GM23338 (cell line): Measurements from ENCODE around the gene TMEM273. TPM values are rescaled to one million over a fixed set of nuclear protein-coding genes. Genes with fewer than 3 reads are reported as not detected.

ENCODE experiments used
- ATAC-seq: fragments of 200-7000 bp; cut with Tn5 transposase; 3 replicates; pipeline ENCODE4 v1.9.1; 2020
- DNase-seq: peaks from one replicate; pipeline ENCODE4 v3.0.0-alpha.2; 2015; ENCODE audit warnings: low spot score
- H2AFZ ChIP-seq: fragments of 200-600 bp; sonication (generic); 2 replicates; pipeline ENCODE4 v1.8.0; 2016; ENCODE audit warnings: antibody characterized with exemption, mild to moderate bottlenecking, moderate library complexity
- H3F3A ChIP-seq: fragments of 200-600 bp; sonication (generic); replicated peaks from 2 replicates; pipeline ENCODE4 v1.8.0; 2017; ENCODE audit warnings: antibody characterized with exemption, mixed run types, low read depth
- H3K27ac ChIP-seq: fragments of 200-600 bp; sonication (generic); 2 replicates; pipeline ENCODE4 v1.6.1; 2016; ENCODE audit warnings: low read depth
- H3K27me3 ChIP-seq: fragments of 200-600 bp; sonication (generic); 2 replicates; pipeline ENCODE4 v1.8.0; 2016; ENCODE audit warnings: mild to moderate bottlenecking, mixed run types, moderate library complexity; ENCODE audit not compliant: insufficient read depth
- H3K36me3 ChIP-seq: fragments of 200-600 bp; sonication (generic); 2 replicates; pipeline ENCODE4 v1.8.0; 2016; ENCODE audit warnings: mild to moderate bottlenecking; ENCODE audit not compliant: insufficient read depth
- H3K4me1 ChIP-seq: fragments of 200-600 bp; sonication (generic); 2 replicates; pipeline ENCODE4 v1.8.0; 2016; ENCODE audit warnings: mild to moderate bottlenecking, moderate library complexity; ENCODE audit not compliant: insufficient read depth
- H3K4me2 ChIP-seq: fragments of 200-600 bp; sonication (generic); 2 replicates; pipeline ENCODE4 v1.7.1; 2017; ENCODE audit warnings: mixed run types
- H3K4me3 ChIP-seq: fragments of 200-600 bp; sonication (generic); 2 replicates; pipeline ENCODE4 v1.6.1; 2016; ENCODE audit warnings: mixed run types
- H3K79me2 ChIP-seq: fragments of 200-600 bp; sonication (generic); replicated peaks from 2 replicates; pipeline ENCODE4 v1.8.0; 2017; ENCODE audit warnings: mild to moderate bottlenecking; ENCODE audit not compliant: insufficient read depth
- H3K9me2 ChIP-seq: fragments of 200-600 bp; sonication (generic); 2 replicates; pipeline ENCODE4 v1.8.0; 2017; ENCODE audit not compliant: insufficient read depth
- H4K20me1 ChIP-seq: fragments of 200-600 bp; sonication (generic); replicated peaks from 2 replicates; pipeline ENCODE4 v1.8.0; 2017; ENCODE audit warnings: mild to moderate bottlenecking; ENCODE audit not compliant: insufficient read depth
- H3K27ac Mint-ChIP-seq: 2 replicates; pipeline ENCODE4 v1.8.0; 2020; ENCODE audit warnings: inconsistent platforms, mild to moderate bottlenecking, moderate library complexity, mixed read lengths
- H3K27me3 Mint-ChIP-seq: 3 replicates; pipeline ENCODE4 v1.8.0; 2022; ENCODE audit warnings: low read depth, mild to moderate bottlenecking, moderate library complexity, mixed read lengths, inconsistent platforms; ENCODE audit not compliant: insufficient read depth, poor library complexity
- H3K36me3 Mint-ChIP-seq: 3 replicates; pipeline ENCODE4 v1.8.0; 2021; ENCODE audit warnings: low read depth, mild to moderate bottlenecking, inconsistent platforms, moderate library complexity, mixed read lengths
- H3K4me1 Mint-ChIP-seq: 3 replicates; pipeline ENCODE4 v1.8.0; 2020; ENCODE audit warnings: mild to moderate bottlenecking, inconsistent platforms, mixed read lengths
- H3K4me3 Mint-ChIP-seq: 3 replicates; pipeline ENCODE4 v1.8.0; 2021; ENCODE audit warnings: moderate library complexity, mild to moderate bottlenecking, inconsistent platforms, mixed read lengths
- H3K9me3 Mint-ChIP-seq: 3 replicates; pipeline ENCODE4 v1.8.0; 2020; ENCODE audit warnings: moderate library complexity, mild to moderate bottlenecking, inconsistent platforms, mixed read lengths
- CREB1 ChIP-seq: fragments of 250-450 bp; sonication (Bioruptor Pico); IDR thresholded peaks from 2 replicates; pipeline ENCODE4 v1.5.0; 2020; ENCODE audit warnings: low read depth, mild to moderate bottlenecking, moderate library complexity
- ETS1 ChIP-seq: IDR thresholded peaks from 2 replicates; pipeline ENCODE4 v1.6.1; 2016; ENCODE audit warnings: antibody characterized with exemption
- EZH2 ChIP-seq: fragments of 200-600 bp; sonication (generic); IDR thresholded peaks from one replicate; pipeline ENCODE4 v1.8.0; 2017; ENCODE audit warnings: antibody characterized with exemption, mild to moderate bottlenecking, low read depth; ENCODE audit not compliant: unreplicated experiment
- EZH2phosphoT487 ChIP-seq: fragments of 200-600 bp; sonication (generic); IDR thresholded peaks from one replicate; pipeline ENCODE4 v1.8.1; 2018; ENCODE audit warnings: antibody characterized with exemption; ENCODE audit not compliant: unreplicated experiment
- JUNB ChIP-seq: IDR thresholded peaks from one replicate; pipeline ENCODE4 v1.6.1; 2016; ENCODE audit warnings: antibody characterized with exemption; ENCODE audit not compliant: unreplicated experiment
- POLR2AphosphoS5 ChIP-seq: IDR thresholded peaks from 2 replicates; pipeline ENCODE4 v1.6.1; 2016; ENCODE audit warnings: antibody characterized with exemption, low read depth
- REST ChIP-seq: IDR thresholded peaks from one replicate; pipeline ENCODE4 v1.6.1; 2018; ENCODE audit warnings: antibody characterized with exemption; ENCODE audit not compliant: unreplicated experiment
- ZNF114 ChIP-seq: fragments of 250-450 bp; sonication (Bioruptor Pico); IDR thresholded peaks from 2 replicates; pipeline ENCODE4 v1.5.0; 2020; ENCODE audit warnings: mild to moderate bottlenecking, moderate library complexity
- ZNF331 ChIP-seq: fragments of 250-450 bp; sonication (Bioruptor Pico); IDR thresholded peaks from 2 replicates; pipeline ENCODE4 v1.5.0; 2020; ENCODE audit warnings: low read depth, mild to moderate bottlenecking, moderate library complexity
- ZNF462 ChIP-seq: fragments of 250-450 bp; sonication (Bioruptor Pico); IDR thresholded peaks from 2 replicates; pipeline ENCODE4 v1.5.0; 2020; ENCODE audit warnings: mild to moderate bottlenecking, moderate library complexity
- polyA plus RNA-seq: library from polyadenylated mRNA; unstranded; fragments of >200 nt; fragmentation: Nextera tagmentation; extraction: Ambion mirVana; gene quantifications from 2 replicates; pipeline ENCODE4 v1.2.1, GENCODE V29; 2016
- total RNA-seq: library from RNA; depleted of rRNA; stranded (reverse); fragments of >200 nt; shearing (Covaris generic); gene quantifications from 2 replicates; pipeline ENCODE4 v1.2.3, GENCODE V29; 2014

The TMEM273 gene
- total and polyA plus RNA-seq, 2 experiments from 2014 or later, result not detected

- Histone ChIP-seq H3K4me1 (no peaks in the 10 kb centered on the region), H3K4me3 (no peak overlapping the region), H3K79me2 (no peaks in the 10 kb centered on the region), H3K9me2 (no peaks in the 10 kb centered on the region), H3K4me2 (no peak overlapping the region), H3K36me3 (no peaks in the 10 kb centered on the region), H3K27ac (no peak overlapping the region), H3F3A (no peaks in the 10 kb centered on the region), H3K27me3 (no peaks in the 10 kb centered on the region), H2AFZ (no peak overlapping the region), H4K20me1 (no peaks in the 10 kb centered on the region)
- TF ChIP-seq ZNF114, result no peak
- no peak for TF ChIP-seq JUNB
- TF ChIP-seq ZNF331 (CRISPR knock-in tag), result no peak
- no peak for TF ChIP-seq REST
- TF ChIP-seq EZH2phosphoT487, result no peak
- TF ChIP-seq ETS1, result no peak
- TF ChIP-seq ZNF462 (CRISPR knock-in tag), result no peak
- no peak for TF ChIP-seq POLR2AphosphoS5
- TF ChIP-seq CREB1 (CRISPR knock-in tag), result no peak
- TF ChIP-seq EZH2, result no peak
- Mint-ChIP-seq H3K4me1 (no peaks in the 10 kb centered on the region), H3K9me3 (no peaks in the 10 kb centered on the region; the same call in 2 of the 3 replicates), H3K27me3 (peaks cover 3% of the 10 kb centered on the region), H3K27ac (no peak overlapping the region), H3K36me3 (no peaks in the 10 kb centered on the region), H3K4me3 (no peak overlapping the region)
- DNase-seq (no peak), ATAC-seq (no peak)
These were observed 17.0 kb upstream of the TMEM273 start for GRCh38 chr10:49205206-49205605.
